Pancreas (tissue), 10 donors: Measurements from ENCODE around the gene OPRL1. TPM values are rescaled to one million over a fixed set of nuclear protein-coding genes. Genes with fewer than 3 reads are reported as not detected.

Experiments used
- ATAC-seq, 4 donors: fragments of 200-7000 bp; cut with Tn5 transposase; one replicate each; pipeline versions ENCODE4 v1.8.0 to v1.9.1; 2020; ENCODE audit warnings: mild to moderate bottlenecking in 4 of 4, moderate library complexity in 4 of 4
- DNase-seq, 6 donors: peaks; one replicate each; pipeline ENCODE4 v3.0.0-alpha.2; 2020
- FAIRE-seq: peaks from 2 replicates; lab custom pipeline; 2012; peaks lifted over from hg19 to GRCh38; lab: Jason Lieb, UNC
- H3K27ac ChIP-seq, 4 donors: fragments of 200-600 bp; sonication (generic); 1 replicate in 3 of 4; 2 replicates in 1 of 4; pipeline versions ENCODE4 v1.5.0 to v1.8.0; 2020
- H3K27me3 ChIP-seq, 4 donors: fragments of 200-600 bp; one replicate each; pipeline ENCODE4 v1.8.0; 2021
- H3K36me3 ChIP-seq, 3 donors: fragments of 200-600 bp; sonication (generic) in 1 of 3; one replicate each; pipeline versions ENCODE4 v1.5.0 to v1.8.0; 2020 to 2021
- H3K4me1 ChIP-seq, 3 donors: fragments of 200-600 bp; one replicate each; pipeline ENCODE4 v1.8.0; 2021
- H3K4me3 ChIP-seq, 4 donors: fragments of 200-600 bp; sonication (generic) in 2 of 4; one replicate each; pipeline versions ENCODE4 v1.5.0 to v1.8.0; 2020 to 2021
- H3K9me3 ChIP-seq, 4 donors: fragments of 200-600 bp; one replicate each; pipeline ENCODE4 v1.8.0; 2021
- CTCF ChIP-seq, 4 donors: fragments of 200-600 bp; sonication (generic) in 3 of 4; IDR thresholded peaks; one replicate each; pipeline versions ENCODE4 v1.5.0 to v1.8.0; 2021; ENCODE audit warnings: antibody characterized with exemption in 4 of 4
- WGBS, 2 donors: extraction: QIAGEN DNeasy Blood & Tissue Kit; methylation state at CpG; one replicate each; pipeline ENCODE4 v1.1.7; 2013; 5-methylcytosine and 5-hydroxymethylcytosine counted together
- intact Hi-C, 3 donors: fragments of 100-400 bp; cut with DNase I; formaldehyde crosslinking; loops; one replicate each; pipeline versions ENCODE4 v1.11.1 to v1.14.2; 2022
- microRNA-seq, 2 donors: library from miRNA; unstranded; fragments of <30 nt; microRNA quantifications; one replicate each; pipeline versions ENCODE4 to v1.1.0, GENCODE V29; 2019 to 2020
- polyA plus RNA-seq, 2 donors: library from polyadenylated mRNA; stranded (reverse); fragments of 200-250 nt; gene quantifications; one replicate each; pipeline ENCODE4 v1.2.3, GENCODE V29; 2013
- total RNA-seq, 6 donors: library from RNA; stranded (reverse); fragmentation: NEBNext Ultra II Directional in 4 of 6; extraction: Animal tissue kit (Norgen Biotek cat#: 25700) in 4 of 6; gene quantifications; one replicate each; pipeline versions ENCODE4 v1.2.1 to v1.2.4, GENCODE V29; 2021 to 2023
- donor health status: healthy with polysubstance abuse.
- donor health status: DM: no; HTN: no; CAD: no; lungs with moderate emphysema.
- donor health status: DM: no; HTN: no; CAD: no.
- donor health status: control.
- donor health status: control.
- donor health status: Bipolar disorder and iron deficiency.
- donor health status: DM: yes; HTN: yes; CAD: no.
- donor health status: DM: no; HTN: no; CAD: no.
- donor health status: DM: no; HTN: no; CAD: no.
- donor health status: DM: yes; HTN: yes; CAD: no.

Gene OPRL1
- total and polyA plus RNA-seq, 8 donors: 0.25 to 2.2 (median 0.91) TPM

- Histone ChIP-seq H3K4me1 (no peaks in the 10 kb centered on the region), H3K4me3 (no peak overlapping the region), H3K36me3 (no peaks in the 10 kb centered on the region), H3K27ac (no peak overlapping the region), H3K9me3 (no peaks in the 10 kb centered on the region), H3K27me3 (no peaks in the 10 kb centered on the region)
- TF ChIP-seq CTCF (IDR thresholded peaks at IDR 0.05): no peak
- 54 to 67% methylated on average over 5 of the region's 5 CpGs for WGBS, 2 donors
- FAIRE-seq (no peak), ATAC-seq (no peak), DNase-seq (no peak)
- intact Hi-C loops: no loop called here
These were observed 68.7 kb downstream of the OPRL1 start for GRCh38 chr20:64148581-64148980.

GRCh38 chr20:64149141-64149540 lies 69.3 kb downstream of the OPRL1 start:
- Histone ChIP-seq H3K36me3 (no peaks in the 10 kb centered on the region), H3K27me3 (no peaks in the 10 kb centered on the region), H3K27ac (no peak overlapping the region), H3K4me3 (no peak overlapping the region), H3K4me1 (no peaks in the 10 kb centered on the region), H3K9me3 (no peaks in the 10 kb centered on the region)
- WGBS, 2 donors: 76 to 91% methylated on average over 7 of the region's 7 CpGs
- DNase-seq (peak in 1 of 6 donors; percentile 25), ATAC-seq (no peak), FAIRE-seq (no peak)
- intact Hi-C loops: no loop called here
- TF ChIP-seq CTCF (IDR thresholded peaks at IDR 0.05): no peak

- no peak for TF ChIP-seq CTCF (IDR thresholded peaks at IDR 0.05)
- H3K4me3 ChIP-seq: no peak overlapping the region
- no peak overlapping the region for H3K27ac ChIP-seq
- DNase-seq (peak in 2 of 6 donors; percentile 9 to 20), FAIRE-seq (no peak), ATAC-seq (no peak)
- H3K4me1 ChIP-seq: no peaks in the 10 kb centered on the region
- no peaks in the 10 kb centered on the region for H3K27me3 ChIP-seq
- intact Hi-C loops: no loop called here
- no peaks in the 10 kb centered on the region for H3K36me3 ChIP-seq
- H3K9me3 ChIP-seq: no peaks in the 10 kb centered on the region
- WGBS, 2 donors: 88 to 89% methylated on average over 26 of the region's 26 CpGs
These were observed 70.1 kb downstream of the OPRL1 start for GRCh38 chr20:64149809-64150560.

Small RNA genes lying within 50 kb of the gene (microRNA-seq; reads per million reads assigned to microRNA genes)
- 0.29 to 0.39 reads per million in 2 donors for gene MIR6813

Other genes starting within 250 kb of the OPRL1 start
- 1 to 10 TPM; 2.2 to 7.4 (median 3.0) TPM for gene ZBTB46, start 248.8 kb upstream of the OPRL1 start, total RNA-seq
- 1 to 10 TPM; 2.8 to 3.6 TPM for gene ZBTB46, start 248.8 kb upstream of the OPRL1 start, polyA plus RNA-seq
- not detected for gene ABHD16B, start 218.6 kb upstream of the OPRL1 start, total RNA-seq
- gene ABHD16B, start 218.6 kb upstream of the OPRL1 start, polyA plus RNA-seq: under 1 TPM; 0.12 to 0.53 TPM
- 10 to 100 TPM; 16.3 to 35.0 (median 22.3) TPM for gene TPD52L2, start 214.8 kb upstream of the OPRL1 start, total RNA-seq
- 10 to 100 TPM; 33.8 to 47.3 TPM for gene TPD52L2, start 214.8 kb upstream of the OPRL1 start, polyA plus RNA-seq
- gene DNAJC5, start 185.0 kb upstream of the OPRL1 start, total RNA-seq: 10 to 100 TPM; 25.0 to 31.5 (median 29.2) TPM
- gene DNAJC5, start 185.0 kb upstream of the OPRL1 start, polyA plus RNA-seq: 10 to 100 TPM; 20.1 to 23.3 TPM
- 10 to 100 TPM; 13.9 to 23.1 (median 17.2) TPM for gene UCKL1, start 123.7 kb upstream of the OPRL1 start, total RNA-seq
- gene UCKL1, start 123.7 kb upstream of the OPRL1 start, polyA plus RNA-seq: 10 to 100 TPM; 67.8 to 84.7 TPM
- 10 to 100 TPM in 3 of 6 donors, 1 to 10 TPM in 3; 8.5 to 12.8 (median 9.8) TPM for gene ZNF512B, start 110.2 kb upstream of the OPRL1 start, total RNA-seq
- 10 to 100 TPM; 12.8 to 22.0 TPM for gene ZNF512B, start 110.2 kb upstream of the OPRL1 start, polyA plus RNA-seq
- gene SAMD10, start 100.4 kb upstream of the OPRL1 start, total RNA-seq: 1 to 10 TPM; 1.3 to 5.2 (median 3.1) TPM
- 1 to 10 TPM; 5.6 to 7.3 TPM for gene SAMD10, start 100.4 kb upstream of the OPRL1 start, polyA plus RNA-seq
- gene PRPF6, start 99.0 kb upstream of the OPRL1 start, total RNA-seq: 10 to 100 TPM; 27.2 to 39.4 (median 32.2) TPM
- 10 to 100 TPM; 35.7 to 49.2 TPM for gene PRPF6, start 99.0 kb upstream of the OPRL1 start, polyA plus RNA-seq
- gene C20orf204, start 43.9 kb upstream of the OPRL1 start, total RNA-seq: 1 to 10 TPM in 1 of 6 donors, under 1 TPM in 5; 0.31 to 1.0 (median 0.70) TPM
- gene C20orf204, start 43.9 kb upstream of the OPRL1 start, polyA plus RNA-seq: 1 to 10 TPM; 2.4 to 3.7 TPM
- 1 to 10 TPM; 3.7 to 9.1 (median 5.2) TPM for gene SOX18, start 30.4 kb upstream of the OPRL1 start, total RNA-seq
- 1 to 10 TPM; 6.1 to 6.4 TPM for gene SOX18, start 30.4 kb upstream of the OPRL1 start, polyA plus RNA-seq
- gene TCEA2, start 16.9 kb upstream of the OPRL1 start, total RNA-seq: 10 to 100 TPM; 11.6 to 24.5 (median 13.9) TPM
- gene TCEA2, start 16.9 kb upstream of the OPRL1 start, polyA plus RNA-seq: 10 to 100 TPM; 35.7 to 52.9 TPM
- 10 to 100 TPM in 1 of 6 donors, 1 to 10 TPM in 5; 3.2 to 11.9 (median 4.1) TPM for gene RGS19, start 564 bp upstream of the OPRL1 start, total RNA-seq
- gene RGS19, start 564 bp upstream of the OPRL1 start, polyA plus RNA-seq: 1 to 10 TPM; 7.5 to 8.9 TPM
- gene LKAAEAR1, start 4.3 kb downstream of the OPRL1 start, total RNA-seq: under 1 TPM in 2 of 6 donors, not detected in 4; 0.22 to 0.24 TPM
- gene LKAAEAR1, start 4.3 kb downstream of the OPRL1 start, polyA plus RNA-seq: not detected
- not detected for gene NPBWR2, start 27.5 kb downstream of the OPRL1 start, total RNA-seq
- gene NPBWR2, start 27.5 kb downstream of the OPRL1 start, polyA plus RNA-seq: not detected
- gene MYT1, start 84.4 kb downstream of the OPRL1 start, total RNA-seq: under 1 TPM; 0.13 to 0.67 (median 0.37) TPM
- 1 to 10 TPM in 1 of 2 donors, under 1 TPM in 1; 0.76 to 5.1 TPM for gene MYT1, start 84.4 kb downstream of the OPRL1 start, polyA plus RNA-seq
- 10 to 100 TPM; 11.8 to 36.2 (median 24.0) TPM for gene PCMTD2, start 175.7 kb downstream of the OPRL1 start, total RNA-seq
- gene PCMTD2, start 175.7 kb downstream of the OPRL1 start, polyA plus RNA-seq: 10 to 100 TPM; 22.2 to 36.8 TPM